ENCODE data around the gene ANKHD1.
A peak's percentile ranks its signal among the peaks of the same experiment; 100 is the strongest.

Gene ANKHD1

DNA sequence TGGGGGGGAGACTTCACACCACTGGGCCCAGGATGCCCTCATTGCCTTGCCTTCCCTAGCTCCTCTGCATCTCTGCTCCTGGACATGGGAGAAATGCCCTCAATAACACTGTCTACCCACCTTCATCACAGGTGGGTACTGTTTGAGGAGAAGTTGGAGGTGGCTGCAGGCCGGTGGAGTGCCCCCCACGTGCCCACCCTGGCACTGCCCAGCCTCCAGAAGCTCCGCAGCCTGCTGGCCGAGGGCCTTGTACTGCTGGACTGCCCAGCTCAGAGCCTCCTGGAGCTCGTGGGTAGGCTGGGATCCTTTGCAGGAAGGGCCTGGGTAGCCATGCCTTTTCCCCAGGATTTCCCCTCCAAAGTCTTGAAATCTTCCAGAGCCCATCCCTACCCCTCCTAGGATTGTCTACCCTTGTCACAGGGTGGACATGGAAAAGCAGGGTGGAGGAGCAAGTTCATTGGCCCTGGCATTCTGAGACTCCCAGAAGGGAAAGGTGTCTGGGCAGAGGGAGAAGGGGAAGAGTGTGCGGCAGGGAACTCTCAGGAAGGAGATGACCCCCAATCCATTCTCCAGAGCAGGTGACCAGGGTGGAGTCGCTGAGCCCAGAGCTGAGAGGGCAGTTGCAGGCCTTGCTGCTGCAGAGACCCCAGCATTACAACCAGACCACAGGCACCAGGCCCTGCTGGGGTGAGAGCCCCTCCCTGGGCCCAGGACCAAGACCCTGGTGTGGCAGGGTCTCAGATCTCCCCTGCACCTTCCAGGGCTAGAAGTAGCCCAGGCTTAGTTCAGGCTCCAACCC, 40.8 kb upstream of the ANKHD1 start:
- no peaks in the 10 kb centered on the region for H3K9me3 ChIP-seq (ENCODE audit: control extremely low read depth in 1 of 5, control insufficient read depth in 4 of 5, insufficient read depth in 2 of 5, low read depth in 1 of 5, low read length in 4 of 5)
- no peak for DNase-seq
- POLR2A ChIA-PET, result interaction anchor here (0.6 kb wide), 1 partner anchor 121 kb away, joined by 5 read pairs; no protein-coding TSS in a partner anchor
- H3K4me3 ChIP-seq (ENCODE audit: control insufficient read depth in 1 of 7, extremely low read depth in 1 of 7, insufficient read depth in 4 of 7, low read depth in 2 of 7, low read length in 6 of 7), result no peak overlapping the region
- CTCF ChIA-PET, result interaction anchor here (0.7 to 4.6 kb wide), 10 partner anchors 9 to 548 kb away, joined by 3 to 69 read pairs (median 4); partner anchors contain the start of gene HBEGF
- WGBS (ENCODE audit: insufficient coverage), result 100% methylated on average over 3 of the region's 7 CpGs
- H3K27me3 ChIP-seq (replicated peaks in 2 of 5; ENCODE audit: control insufficient read depth in 4 of 5, insufficient read depth in 5 of 5, low read length in 4 of 5), result peaks cover 0 to 3% (median 0%) of the 10 kb centered on the region in 5 experiments
- no peak overlapping the region for H3K27ac ChIP-seq (ENCODE audit: insufficient read depth in 1 of 2, low read depth in 1 of 2, low read length in 2 of 2, poor library complexity in 1 of 2, severe bottlenecking in 2 of 2)
- peaks cover 0 to 10% (median 8%) of the 10 kb centered on the region in 4 experiments for H3K4me1 ChIP-seq (ENCODE audit: control extremely low read depth in 1 of 4, control insufficient read depth in 4 of 4, insufficient read depth in 4 of 4, low read length in 3 of 4)
- no peaks in the 10 kb centered on the region for H3K36me3 ChIP-seq (ENCODE audit: control insufficient read depth in 4 of 4, insufficient read depth in 4 of 4, low read length in 3 of 4)

DNA sequence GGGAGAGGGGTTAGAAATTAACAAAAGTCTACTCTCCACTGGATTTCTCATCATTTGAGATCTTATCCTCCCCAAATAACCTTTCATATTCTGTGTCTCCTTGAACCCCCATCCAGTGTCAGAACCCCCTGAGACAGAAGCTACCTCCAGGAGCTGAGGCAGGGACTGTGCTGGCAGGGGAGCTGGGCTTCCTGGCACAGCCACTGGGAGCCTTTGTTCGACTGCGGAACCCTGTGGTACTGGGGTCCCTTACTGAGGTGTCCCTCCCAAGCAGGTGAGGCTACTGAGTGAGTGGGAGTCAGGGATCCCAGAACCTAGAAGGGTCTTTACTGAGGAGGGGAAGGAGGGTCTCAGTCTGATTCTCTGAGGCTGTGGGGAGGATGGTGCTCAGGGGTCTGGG, 39.7 kb upstream of the ANKHD1 start:
- WGBS (ENCODE audit: insufficient coverage), result 96% methylated on average over 2 of the region's 2 CpGs
- ChIA-PET CTCF (interaction anchor here (0.8 to 4.6 kb wide), 8 partner anchors 8 to 150 kb away, joined by 3 to 69 read pairs (median 5); no protein-coding TSS in a partner anchor), POLR2A (interaction anchor here (0.6 kb wide), 1 partner anchor 625 kb away, joined by 3 read pairs; no protein-coding TSS in a partner anchor)
- Histone ChIP-seq H3K9me3 (ENCODE audit: control extremely low read depth in 1 of 5, control insufficient read depth in 4 of 5, insufficient read depth in 2 of 5, low read depth in 1 of 5, low read length in 4 of 5) (no peaks in the 10 kb centered on the region), H3K27me3 (replicated peaks in 2 of 5; ENCODE audit: control insufficient read depth in 4 of 5, insufficient read depth in 5 of 5, low read length in 4 of 5) (peaks cover 0 to 3% (median 0%) of the 10 kb centered on the region in 5 experiments), H3K4me1 (ENCODE audit: control extremely low read depth in 1 of 4, control insufficient read depth in 4 of 4, insufficient read depth in 4 of 4, low read length in 3 of 4) (peaks cover 0 to 10% (median 8%) of the 10 kb centered on the region in 4 experiments), H3K27ac (ENCODE audit: insufficient read depth in 1 of 2, low read depth in 1 of 2, low read length in 2 of 2, poor library complexity in 1 of 2, severe bottlenecking in 2 of 2) (no peak overlapping the region), H3K36me3 (ENCODE audit: control insufficient read depth in 4 of 4, insufficient read depth in 4 of 4, low read length in 3 of 4) (no peaks in the 10 kb centered on the region), H3K4me3 (ENCODE audit: control insufficient read depth in 1 of 7, extremely low read depth in 1 of 7, insufficient read depth in 4 of 7, low read depth in 2 of 7, low read length in 6 of 7) (no peak overlapping the region)
- no peak for DNase-seq

DNA sequence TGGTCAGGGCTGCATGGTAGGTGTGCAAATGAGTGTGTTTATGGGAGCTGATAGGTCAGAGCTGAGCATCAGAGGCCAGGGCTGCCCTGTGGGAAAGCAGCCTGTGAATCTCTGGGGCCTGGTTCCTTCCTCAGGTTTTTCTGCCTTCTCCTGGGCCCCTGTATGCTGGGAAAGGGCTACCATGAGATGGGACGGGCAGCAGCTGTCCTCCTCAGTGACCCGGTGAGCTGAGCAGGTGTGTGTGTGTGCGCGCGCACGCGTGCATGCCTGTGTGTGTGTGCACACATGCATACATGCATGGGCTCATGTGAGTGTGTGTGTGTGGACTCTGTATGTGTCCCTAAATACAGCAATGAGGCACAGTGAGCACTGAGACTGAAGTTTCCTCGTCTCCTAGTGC, 39.3 kb upstream of the ANKHD1 start:
- WGBS (ENCODE audit: insufficient coverage), result 94% methylated on average over 8 of the region's 8 CpGs
- CTCF ChIA-PET, result interaction anchor here (0.6 to 4.6 kb wide), 9 partner anchors 9 to 150 kb away, joined by 3 to 69 read pairs (median 5); no protein-coding TSS in a partner anchor

DNA sequence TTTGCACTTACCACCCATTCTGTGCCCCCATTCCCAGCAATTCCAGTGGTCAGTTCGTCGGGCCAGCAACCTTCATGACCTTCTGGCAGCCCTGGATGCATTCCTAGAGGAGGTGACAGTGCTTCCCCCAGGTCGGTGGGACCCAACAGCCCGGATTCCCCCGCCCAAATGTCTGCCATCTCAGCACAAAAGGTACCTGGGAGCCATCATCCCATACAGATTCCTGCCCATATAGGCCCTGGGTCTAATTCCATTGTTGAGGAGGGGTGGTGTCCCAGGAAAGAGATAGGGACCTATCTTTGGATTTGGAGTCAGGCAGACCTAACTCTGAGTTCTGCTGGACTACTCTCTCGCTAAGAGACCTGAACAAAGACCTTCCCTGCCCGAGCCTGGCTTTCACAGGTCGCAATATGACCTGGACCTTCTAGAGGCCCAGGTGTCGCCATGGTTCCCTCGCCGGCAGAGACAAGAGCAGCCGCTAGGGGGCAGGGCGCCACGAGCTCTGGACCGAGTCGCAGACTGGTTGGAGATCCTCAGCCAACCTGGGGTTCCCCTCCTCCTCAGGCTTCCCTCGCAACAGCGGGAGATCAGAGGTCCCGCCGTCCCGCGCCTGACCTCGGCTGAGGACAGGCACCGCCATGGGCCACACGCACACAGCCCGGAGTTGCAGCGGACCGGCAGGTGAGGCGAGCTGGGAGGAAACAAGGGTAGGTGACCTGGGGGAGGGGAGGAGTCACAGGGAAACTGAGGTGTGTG, 38.6 kb upstream of the ANKHD1 start:
- Histone ChIP-seq H3K27me3 (replicated peaks in 2 of 5; ENCODE audit: control insufficient read depth in 4 of 5, insufficient read depth in 5 of 5, low read length in 4 of 5) (peaks cover 0 to 3% (median 0%) of the 10 kb centered on the region in 5 experiments), H3K4me3 (ENCODE audit: control insufficient read depth in 1 of 7, extremely low read depth in 1 of 7, insufficient read depth in 4 of 7, low read depth in 2 of 7, low read length in 6 of 7) (peak overlapping the region in 5 of 7 experiments; percentile 13 to 62 (median 52)), H3K36me3 (ENCODE audit: control insufficient read depth in 4 of 4, insufficient read depth in 4 of 4, low read length in 3 of 4) (no peaks in the 10 kb centered on the region), H3K27ac (ENCODE audit: insufficient read depth in 1 of 2, low read depth in 1 of 2, low read length in 2 of 2, poor library complexity in 1 of 2, severe bottlenecking in 2 of 2) (no peak overlapping the region), H3K4me1 (ENCODE audit: control extremely low read depth in 1 of 4, control insufficient read depth in 4 of 4, insufficient read depth in 4 of 4, low read length in 3 of 4) (peaks cover 0 to 6% (median 4%) of the 10 kb centered on the region in 4 experiments), H3K9me3 (ENCODE audit: control extremely low read depth in 1 of 5, control insufficient read depth in 4 of 5, insufficient read depth in 2 of 5, low read depth in 1 of 5, low read length in 4 of 5) (no peaks in the 10 kb centered on the region)
- 14% methylated on average over 19 of the region's 29 CpGs for WGBS (ENCODE audit: insufficient coverage)
- POLR2A ChIA-PET, result interaction anchor here (0.5 kb wide), 1 partner anchor 1850 kb away, joined by 3 read pairs; no protein-coding TSS in a partner anchor
- DNase-seq, result peak; percentile 69 to 83 (median 77)
- CTCF ChIA-PET, result interaction anchor here (0.6 to 2.7 kb wide), 14 partner anchors 8 to 151 kb away, joined by 3 to 13 read pairs (median 4); no protein-coding TSS in a partner anchor

More for the DNA sequence above, 39.3 kb upstream of the ANKHD1 start:
- Histone ChIP-seq H3K9me3 (ENCODE audit: control extremely low read depth in 1 of 5, control insufficient read depth in 4 of 5, insufficient read depth in 2 of 5, low read depth in 1 of 5, low read length in 4 of 5) (no peaks in the 10 kb centered on the region), H3K36me3 (ENCODE audit: control insufficient read depth in 4 of 4, insufficient read depth in 4 of 4, low read length in 3 of 4) (no peaks in the 10 kb centered on the region), H3K4me1 (ENCODE audit: control extremely low read depth in 1 of 4, control insufficient read depth in 4 of 4, insufficient read depth in 4 of 4, low read length in 3 of 4) (peaks cover 0 to 10% (median 8%) of the 10 kb centered on the region in 4 experiments), H3K27me3 (replicated peaks in 2 of 5; ENCODE audit: control insufficient read depth in 4 of 5, insufficient read depth in 5 of 5, low read length in 4 of 5) (peaks cover 0 to 3% (median 0%) of the 10 kb centered on the region in 5 experiments), H3K27ac (ENCODE audit: insufficient read depth in 1 of 2, low read depth in 1 of 2, low read length in 2 of 2, poor library complexity in 1 of 2, severe bottlenecking in 2 of 2) (no peak overlapping the region), H3K4me3 (ENCODE audit: control insufficient read depth in 1 of 7, extremely low read depth in 1 of 7, insufficient read depth in 4 of 7, low read depth in 2 of 7, low read length in 6 of 7) (no peak overlapping the region)
- POLR2A ChIA-PET, result interaction anchor here (0.6 kb wide), 1 partner anchor 626 kb away, joined by 3 read pairs; no protein-coding TSS in a partner anchor
- no peak for DNase-seq

DNA sequence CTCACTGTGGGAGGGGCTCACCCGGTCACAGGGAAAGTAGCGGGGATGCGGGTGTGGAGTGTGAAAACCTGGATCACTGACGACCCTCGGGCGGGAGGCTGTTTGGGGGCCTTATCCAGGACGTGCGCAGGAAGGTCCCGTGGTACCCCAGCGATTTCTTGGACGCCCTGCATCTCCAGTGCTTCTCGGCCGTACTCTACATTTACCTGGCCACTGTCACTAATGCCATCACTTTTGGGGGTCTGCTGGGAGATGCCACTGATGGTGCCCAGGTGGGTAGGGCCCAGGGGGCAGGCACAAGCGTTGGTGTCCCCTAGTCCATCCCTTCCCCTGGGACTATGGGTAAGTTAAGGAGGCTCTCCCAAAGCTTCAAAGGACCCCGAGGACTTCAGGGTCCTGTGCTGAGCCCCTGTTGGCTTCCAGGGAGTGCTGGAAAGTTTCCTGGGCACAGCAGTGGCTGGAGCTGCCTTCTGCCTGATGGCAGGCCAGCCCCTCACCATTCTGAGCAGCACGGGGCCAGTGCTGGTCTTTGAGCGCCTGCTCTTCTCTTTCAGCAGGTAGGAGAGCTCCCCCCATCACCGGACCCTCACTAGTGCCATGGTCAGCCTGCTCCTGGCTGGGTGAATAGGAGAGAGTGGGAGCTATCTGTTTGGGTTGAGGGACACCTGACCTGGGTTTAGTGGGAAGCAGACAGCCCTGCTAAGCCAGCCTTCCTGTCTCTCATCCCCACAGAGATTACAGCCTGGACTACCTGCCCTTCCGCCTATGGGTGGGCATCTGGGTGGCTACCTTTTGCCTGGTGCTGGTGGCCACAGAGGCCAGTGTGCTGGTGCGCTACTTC, 37.8 kb upstream of the ANKHD1 start:
- Histone ChIP-seq H3K4me3 (ENCODE audit: control insufficient read depth in 1 of 7, extremely low read depth in 1 of 7, insufficient read depth in 4 of 7, low read depth in 2 of 7, low read length in 6 of 7) (peak overlapping the region in 4 of 7 experiments; percentile 33 to 62 (median 55)), H3K4me1 (ENCODE audit: control extremely low read depth in 1 of 4, control insufficient read depth in 4 of 4, insufficient read depth in 4 of 4, low read length in 3 of 4) (peaks cover 0 to 6% (median 4%) of the 10 kb centered on the region in 4 experiments), H3K27me3 (replicated peaks in 2 of 5; ENCODE audit: control insufficient read depth in 4 of 5, insufficient read depth in 5 of 5, low read length in 4 of 5) (no peaks in the 10 kb centered on the region), H3K27ac (ENCODE audit: insufficient read depth in 1 of 2, low read depth in 1 of 2, low read length in 2 of 2, poor library complexity in 1 of 2, severe bottlenecking in 2 of 2) (no peak overlapping the region), H3K36me3 (ENCODE audit: control insufficient read depth in 4 of 4, insufficient read depth in 4 of 4, low read length in 3 of 4) (no peaks in the 10 kb centered on the region), H3K9me3 (ENCODE audit: control extremely low read depth in 1 of 5, control insufficient read depth in 4 of 5, insufficient read depth in 2 of 5, low read depth in 1 of 5, low read length in 4 of 5) (no peaks in the 10 kb centered on the region)
- no peak for DNase-seq
- ChIA-PET CTCF (interaction anchor here (0.6 to 2.7 kb wide), 12 partner anchors 8 to 130 kb away, joined by 3 to 13 read pairs (median 4); no protein-coding TSS in a partner anchor), POLR2A (no interaction called here)
- 70% methylated on average over 18 of the region's 20 CpGs for WGBS (ENCODE audit: insufficient coverage)

DNA sequence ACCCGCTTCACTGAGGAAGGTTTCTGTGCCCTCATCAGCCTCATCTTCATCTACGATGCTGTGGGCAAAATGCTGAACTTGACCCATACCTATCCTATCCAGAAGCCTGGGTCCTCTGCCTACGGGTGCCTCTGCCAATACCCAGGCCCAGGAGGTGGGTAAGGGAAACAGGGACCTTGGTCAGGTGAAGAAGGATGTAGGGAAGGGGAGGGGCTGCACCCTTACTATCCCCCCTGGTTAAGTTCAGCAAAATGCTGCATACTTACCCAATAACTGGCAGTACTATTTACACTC, 37.2 kb upstream of the ANKHD1 start:
- POLR2A ChIA-PET, result no interaction called here
- Histone ChIP-seq H3K4me1 (ENCODE audit: control extremely low read depth in 1 of 4, control insufficient read depth in 4 of 4, insufficient read depth in 4 of 4, low read length in 3 of 4) (peaks cover 0 to 6% (median 4%) of the 10 kb centered on the region in 4 experiments), H3K27me3 (replicated peaks in 2 of 5; ENCODE audit: control insufficient read depth in 4 of 5, insufficient read depth in 5 of 5, low read length in 4 of 5) (no peaks in the 10 kb centered on the region), H3K27ac (ENCODE audit: insufficient read depth in 1 of 2, low read depth in 1 of 2, low read length in 2 of 2, poor library complexity in 1 of 2, severe bottlenecking in 2 of 2) (no peak overlapping the region), H3K36me3 (ENCODE audit: control insufficient read depth in 4 of 4, insufficient read depth in 4 of 4, low read length in 3 of 4) (no peaks in the 10 kb centered on the region), H3K4me3 (ENCODE audit: control insufficient read depth in 1 of 7, extremely low read depth in 1 of 7, insufficient read depth in 4 of 7, low read depth in 2 of 7, low read length in 6 of 7) (no peak overlapping the region), H3K9me3 (ENCODE audit: control extremely low read depth in 1 of 5, control insufficient read depth in 4 of 5, insufficient read depth in 2 of 5, low read depth in 1 of 5, low read length in 4 of 5) (no peaks in the 10 kb centered on the region)
- 86% methylated on average over 1 of the region's 3 CpGs for WGBS (ENCODE audit: insufficient coverage)
- no peak for DNase-seq
- CTCF ChIA-PET, result interaction anchor here (0.8 to 2.7 kb wide), 4 partner anchors 8 to 128 kb away, joined by 4 to 13 read pairs (median 6); no protein-coding TSS in a partner anchor
